ENCODE data around the gene ZPBP2. TPM values are rescaled to one million over a fixed set of nuclear protein-coding genes. Genes with fewer than 3 reads are reported as not detected.

The ZPBP2 gene
- total RNA-seq, 6 experiments from 2014 or later: not detected

DNA sequence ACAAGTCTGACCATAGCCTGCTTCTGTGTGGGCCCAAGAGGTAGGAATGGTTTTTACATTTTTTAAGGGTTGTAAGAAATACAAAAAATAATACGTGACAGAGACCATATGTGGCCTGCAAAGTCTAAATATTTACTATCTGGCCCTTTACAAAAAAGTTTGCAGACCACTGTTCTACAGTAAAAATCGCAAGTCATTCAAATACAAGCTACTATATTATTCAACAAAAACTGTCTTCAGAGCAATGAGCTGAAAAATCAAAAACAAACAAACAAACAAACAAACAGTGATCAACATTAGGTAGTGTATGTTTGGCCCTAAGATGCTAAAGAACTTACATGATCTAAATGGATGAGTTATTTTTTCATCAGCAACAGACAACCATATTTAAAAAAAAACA, 36.4 kb upstream of the ZPBP2 start:
- Histone ChIP-seq H3K27me3 (no peaks in the 10 kb centered on the region), H3K36me3 (no peaks in the 10 kb centered on the region), H3K4me1 (peaks cover 0 to 6% (median 3%) of the 10 kb centered on the region in 4 donors), H3K9me3 (no peaks in the 10 kb centered on the region), H3K27ac (no peak overlapping the region), H3K4me3 (no peak overlapping the region)
- no peak for DNase-seq
- 81% methylated on average over 2 of the region's 2 CpGs for WGBS (ENCODE audit: insufficient coverage, low coverage, low lambda C conversion rate, missing lambda C conversion rate)
- TF ChIP-seq POLR2A (IDR thresholded peaks at IDR 0.05): no peak
- TF ChIP-seq, protein P1, sequence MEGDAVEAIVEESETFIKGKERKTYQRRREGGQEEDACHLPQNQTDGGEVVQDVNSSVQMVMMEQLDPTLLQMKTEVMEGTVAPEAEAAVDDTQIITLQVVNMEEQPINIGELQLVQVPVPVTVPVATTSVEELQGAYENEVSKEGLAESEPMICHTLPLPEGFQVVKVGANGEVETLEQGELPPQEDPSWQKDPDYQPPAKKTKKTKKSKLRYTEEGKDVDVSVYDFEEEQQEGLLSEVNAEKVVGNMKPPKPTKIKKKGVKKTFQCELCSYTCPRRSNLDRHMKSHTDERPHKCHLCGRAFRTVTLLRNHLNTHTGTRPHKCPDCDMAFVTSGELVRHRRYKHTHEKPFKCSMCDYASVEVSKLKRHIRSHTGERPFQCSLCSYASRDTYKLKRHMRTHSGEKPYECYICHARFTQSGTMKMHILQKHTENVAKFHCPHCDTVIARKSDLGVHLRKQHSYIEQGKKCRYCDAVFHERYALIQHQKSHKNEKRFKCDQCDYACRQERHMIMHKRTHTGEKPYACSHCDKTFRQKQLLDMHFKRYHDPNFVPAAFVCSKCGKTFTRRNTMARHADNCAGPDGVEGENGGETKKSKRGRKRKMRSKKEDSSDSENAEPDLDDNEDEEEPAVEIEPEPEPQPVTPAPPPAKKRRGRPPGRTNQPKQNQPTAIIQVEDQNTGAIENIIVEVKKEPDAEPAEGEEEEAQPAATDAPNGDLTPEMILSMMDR (IDR thresholded peaks at IDR 0.05): no peak
- ATAC-seq: no peak
- intact Hi-C loops (cut with DNase I): no loop called here

DNA sequence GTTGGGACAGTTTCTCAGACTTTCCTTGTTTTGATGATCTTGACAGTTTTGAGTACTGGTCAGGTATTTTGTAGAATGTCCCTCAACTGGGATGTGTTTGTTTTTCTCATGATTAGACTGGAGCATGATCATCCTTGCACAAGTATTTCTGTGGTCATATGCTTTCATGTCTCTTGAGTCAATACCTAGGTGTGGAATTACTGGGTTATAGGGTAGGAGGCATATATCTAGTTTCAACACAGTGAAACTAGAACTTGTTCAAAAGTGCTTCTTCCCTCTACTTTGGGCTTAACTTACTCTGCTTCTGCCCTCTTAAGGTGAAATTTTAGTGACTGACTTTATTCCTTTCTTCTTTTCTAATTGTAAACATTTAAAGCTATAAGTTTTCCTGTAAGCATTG, 34.0 kb upstream of the ZPBP2 start:
- H3K27ac ChIP-seq: no peak overlapping the region
- no peak overlapping the region for H3K4me3 ChIP-seq
- no peak for DNase-seq
- H3K9me3 ChIP-seq: peaks cover 0 to 4% (median 0%) of the 10 kb centered on the region in 4 donors
- H3K36me3 ChIP-seq: no peaks in the 10 kb centered on the region
- TF ChIP-seq, protein P1 (IDR thresholded peaks at IDR 0.05): no peak
- TF ChIP-seq POLR2A (IDR thresholded peaks at IDR 0.05): no peak
- ATAC-seq: no peak
- no peaks in the 10 kb centered on the region for H3K27me3 ChIP-seq
- intact Hi-C loops (cut with DNase I): no loop called here
- peaks cover 0 to under 1% (median 0%) of the 10 kb centered on the region in 4 donors for H3K4me1 ChIP-seq

DNA sequence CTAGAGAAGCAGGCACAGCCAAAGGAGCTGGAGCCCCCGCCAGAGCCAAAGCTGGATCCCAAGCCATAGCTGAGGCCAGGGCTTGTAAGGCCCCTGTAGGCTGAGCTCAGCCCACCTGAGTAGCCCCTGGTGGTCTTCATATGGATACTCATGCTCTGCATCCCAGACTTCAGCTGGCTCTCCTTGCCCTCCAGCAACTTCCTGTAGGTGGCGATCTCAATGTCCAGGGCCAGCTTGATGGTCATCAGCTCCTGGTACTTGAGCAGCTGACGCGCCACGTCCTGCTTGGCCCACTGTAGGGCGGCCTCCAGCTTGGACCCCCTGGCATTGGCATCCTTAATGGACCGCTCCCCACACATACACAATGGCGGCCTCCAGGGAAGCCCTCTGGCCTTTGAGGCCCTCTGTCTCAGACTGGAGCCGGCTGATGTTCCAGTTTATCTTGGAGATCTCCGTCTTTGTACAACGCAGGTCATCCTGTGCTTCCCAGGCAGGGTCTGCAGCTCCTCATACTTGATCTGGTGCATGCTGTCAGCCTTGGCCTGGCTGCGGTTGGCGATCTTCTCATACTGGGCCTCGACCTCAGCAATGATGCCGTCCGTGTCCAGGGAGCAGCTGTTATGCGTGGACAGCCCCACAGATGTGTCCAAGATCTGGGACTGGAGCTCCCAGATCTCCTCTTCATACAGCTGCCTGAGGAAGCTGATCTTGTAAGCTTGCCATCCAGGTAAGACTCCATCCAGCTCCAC, 32.8 kb upstream of the ZPBP2 start:
- intact Hi-C loops (cut with DNase I): no loop called here
- ATAC-seq: no peak
- WGBS (ENCODE audit: insufficient coverage, low coverage, low lambda C conversion rate, missing lambda C conversion rate): 100% methylated on average over 1 of the region's 17 CpGs
- H3K27ac ChIP-seq: no peak overlapping the region
- no peaks in the 10 kb centered on the region for H3K36me3 ChIP-seq
- peaks cover 0 to 4% (median 0%) of the 10 kb centered on the region in 4 donors for H3K9me3 ChIP-seq
- no peaks in the 10 kb centered on the region for H3K4me1 ChIP-seq
- no peak for DNase-seq
- TF ChIP-seq, protein P1 (IDR thresholded peaks at IDR 0.05): peak in 1 of 4 donors; percentile 10
- no peak for TF ChIP-seq POLR2A (IDR thresholded peaks at IDR 0.05)
- H3K27me3 ChIP-seq: no peaks in the 10 kb centered on the region
- H3K4me3 ChIP-seq: no peak overlapping the region

DNA sequence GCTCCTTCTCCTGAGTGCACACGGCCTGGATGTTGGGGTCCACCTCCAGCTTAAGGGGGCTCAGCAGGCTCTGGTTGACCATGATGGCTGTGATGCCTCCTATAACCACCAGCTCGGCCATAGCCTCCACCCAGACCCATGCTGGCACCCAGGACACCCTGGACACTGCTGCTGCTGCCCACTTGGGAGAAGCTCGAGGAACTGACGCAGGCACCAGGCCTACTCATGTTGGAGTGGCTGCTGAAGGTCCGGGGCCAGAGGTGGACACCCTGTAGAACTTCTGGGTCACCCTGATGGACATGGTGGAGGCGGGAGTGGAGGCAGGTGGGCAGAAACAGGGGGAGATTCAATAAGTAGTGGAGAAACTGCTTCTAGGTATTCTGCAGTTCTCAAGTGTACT, 31.9 kb upstream of the ZPBP2 start:
- Histone ChIP-seq H3K27me3 (no peaks in the 10 kb centered on the region), H3K9me3 (peaks cover 0 to 4% (median 0%) of the 10 kb centered on the region in 4 donors), H3K36me3 (no peaks in the 10 kb centered on the region), H3K27ac (no peak overlapping the region), H3K4me1 (no peaks in the 10 kb centered on the region), H3K4me3 (no peak overlapping the region)
- TF ChIP-seq, protein P1 (IDR thresholded peaks at IDR 0.05): no peak
- TF ChIP-seq POLR2A (IDR thresholded peaks at IDR 0.05): no peak
- DNase-seq: no peak
- WGBS (ENCODE audit: insufficient coverage, low coverage, low lambda C conversion rate, missing lambda C conversion rate): 70% methylated on average over 5 of the region's 6 CpGs
- ATAC-seq: no peak
- intact Hi-C loops (cut with DNase I): no loop called here

All from right lobe of liver (tissue), 6 donors.